Adipocyte (in vitro differentiated cells): ENCODE measurements around the gene SLC9A3.

Experiments
- DNase-seq: peaks from one replicate; pipeline ENCODE4 v3.0.0-alpha.2; 2015; ENCODE audit warnings: low read depth
- H3K27me3 ChIP-seq: replicated peaks from 2 replicates; pipeline ENCODE4 v1.7.0; 2013; ENCODE audit warnings: mild to moderate bottlenecking, low read length, moderate library complexity; ENCODE audit not compliant: control insufficient read depth, insufficient read depth
- H3K36me3 ChIP-seq: 2 replicates; pipeline ENCODE4 v1.7.0; 2013; ENCODE audit warnings: low read length, mild to moderate bottlenecking, moderate library complexity; ENCODE audit not compliant: control insufficient read depth, insufficient read depth, severe bottlenecking
- H3K4me1 ChIP-seq: 2 replicates; pipeline ENCODE4 v1.7.0; 2013; ENCODE audit warnings: mild to moderate bottlenecking, low read length, moderate library complexity; ENCODE audit not compliant: control insufficient read depth, insufficient read depth
- H3K4me3 ChIP-seq: 2 replicates; pipeline ENCODE4 v1.7.0; 2013; ENCODE audit warnings: mild to moderate bottlenecking, low read length, moderate library complexity
- H3K9ac ChIP-seq: 2 replicates; pipeline ENCODE4 v1.7.0; 2013; ENCODE audit warnings: mild to moderate bottlenecking, low read length, moderate library complexity
- H3K9me3 ChIP-seq: 2 replicates; pipeline ENCODE4 v1.7.0; 2013; ENCODE audit warnings: mild to moderate bottlenecking, low read length, moderate library complexity; ENCODE audit not compliant: control insufficient read depth

SLC9A3 gene

DNA sequence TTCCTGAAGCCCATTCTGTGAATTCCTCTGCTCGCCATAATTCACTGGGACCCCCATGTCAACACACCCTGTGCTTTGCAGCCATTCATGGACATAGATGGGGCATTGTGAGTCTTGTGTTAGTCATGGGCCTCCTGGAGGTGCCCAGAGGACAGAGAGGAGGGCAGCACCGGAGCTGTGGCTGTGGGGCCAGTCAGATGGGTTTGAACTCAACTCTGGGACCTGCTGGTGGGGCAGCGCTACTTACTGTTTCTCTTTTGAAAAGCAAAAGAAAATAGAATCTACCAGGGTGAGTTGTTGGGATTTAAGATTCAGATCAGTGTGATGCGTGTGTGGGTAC is 92.6 kb downstream of the SLC9A3 start:
- H3K9ac ChIP-seq, result no peak overlapping the region
- no peaks in the 10 kb centered on the region for H3K27me3 ChIP-seq
- no peak for DNase-seq
- H3K36me3 ChIP-seq, result peaks cover 4% of the 10 kb centered on the region
- no peak overlapping the region for H3K4me3 ChIP-seq
- H3K4me1 ChIP-seq, result peaks cover 12% of the 10 kb centered on the region
- H3K9me3 ChIP-seq, result no peaks in the 10 kb centered on the region

DNA sequence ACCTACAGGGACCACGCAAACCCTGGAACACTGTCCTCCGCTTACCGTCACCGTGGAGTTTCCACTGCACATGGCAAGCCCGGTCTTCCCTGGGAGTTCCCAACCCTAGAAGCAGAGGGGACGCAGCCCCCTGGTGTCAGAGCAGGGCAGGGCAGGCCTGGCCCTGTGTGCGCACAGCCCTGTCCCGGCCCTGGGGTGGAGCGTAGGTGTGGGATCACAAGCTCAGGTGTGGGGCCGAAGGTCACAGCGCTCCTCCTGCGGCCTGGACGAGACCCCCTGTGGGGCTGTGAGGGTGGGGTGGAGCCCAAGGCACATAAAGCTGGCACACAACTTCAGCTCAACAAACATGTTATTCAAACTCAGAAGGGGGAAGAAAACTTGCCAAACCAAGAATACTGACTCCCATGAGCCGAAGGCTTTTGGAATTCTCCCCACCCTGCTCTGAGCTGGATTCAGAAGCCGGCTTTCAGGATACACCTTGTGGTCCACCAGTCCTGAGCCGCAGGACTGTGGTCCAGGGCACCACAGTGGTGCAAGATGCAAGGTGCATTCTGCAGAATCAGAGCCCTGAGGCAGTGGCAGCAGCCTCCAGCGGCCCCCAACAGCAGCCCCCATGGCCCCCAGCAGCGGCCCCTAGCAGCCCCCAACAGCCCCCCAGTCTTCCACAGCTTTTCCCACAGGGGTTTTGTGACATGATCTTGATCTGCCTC is 93.1 kb downstream of the SLC9A3 start:
- Histone ChIP-seq H3K27me3 (no peaks in the 10 kb centered on the region), H3K9me3 (no peaks in the 10 kb centered on the region)
- DNase-seq, result peak; percentile 57

DNA sequence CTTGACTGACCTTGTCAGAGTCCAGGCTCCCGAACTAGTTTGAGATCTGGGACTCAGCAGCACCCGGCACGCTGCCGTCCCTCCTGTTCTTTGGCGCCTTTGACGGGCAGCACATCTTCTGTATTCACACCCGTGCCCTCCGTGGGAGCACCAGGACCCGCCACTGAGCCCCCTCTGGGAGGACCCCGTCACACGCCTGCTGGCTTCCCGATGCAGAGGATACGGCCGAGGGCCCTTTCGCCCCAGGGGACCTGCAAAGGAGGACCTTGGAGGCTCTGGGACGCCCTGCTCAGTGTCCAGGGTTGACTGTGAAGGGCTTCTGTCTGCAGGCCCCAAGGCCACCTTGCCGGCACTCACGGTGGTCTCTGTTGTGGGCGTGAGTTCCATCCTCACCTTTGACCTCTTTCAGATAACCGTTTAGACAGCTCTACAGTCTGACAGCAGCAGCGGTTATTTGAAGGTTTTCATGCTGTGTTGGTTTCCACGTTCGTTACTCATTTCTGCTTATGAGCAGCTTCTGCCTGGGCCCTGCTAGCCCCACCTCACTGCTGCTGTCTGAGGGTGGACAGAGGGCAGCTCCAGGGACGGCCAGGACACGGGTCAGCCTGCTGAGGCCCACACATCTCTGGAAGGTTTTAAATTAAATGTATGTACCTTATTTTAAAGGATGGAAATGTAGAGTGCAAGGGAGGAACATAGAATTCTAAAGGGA is 93.9 kb downstream of the SLC9A3 start:
- H3K9me3 ChIP-seq, result no peaks in the 10 kb centered on the region
- no peak for DNase-seq
- H3K36me3 ChIP-seq, result peaks cover 4% of the 10 kb centered on the region
- H3K4me3 ChIP-seq, result peak overlapping the region; percentile 42
- H3K4me1 ChIP-seq, result peaks cover 12% of the 10 kb centered on the region
- peak overlapping the region; percentile 63 for H3K9ac ChIP-seq
- no peaks in the 10 kb centered on the region for H3K27me3 ChIP-seq

More for the DNA sequence above, 93.1 kb downstream of the SLC9A3 start:
- H3K9ac ChIP-seq, result peak overlapping the region; percentile 63
- H3K36me3 ChIP-seq, result peaks cover 4% of the 10 kb centered on the region
- H3K4me1 ChIP-seq, result peaks cover 12% of the 10 kb centered on the region
- H3K4me3 ChIP-seq, result no peak overlapping the region

DNA sequence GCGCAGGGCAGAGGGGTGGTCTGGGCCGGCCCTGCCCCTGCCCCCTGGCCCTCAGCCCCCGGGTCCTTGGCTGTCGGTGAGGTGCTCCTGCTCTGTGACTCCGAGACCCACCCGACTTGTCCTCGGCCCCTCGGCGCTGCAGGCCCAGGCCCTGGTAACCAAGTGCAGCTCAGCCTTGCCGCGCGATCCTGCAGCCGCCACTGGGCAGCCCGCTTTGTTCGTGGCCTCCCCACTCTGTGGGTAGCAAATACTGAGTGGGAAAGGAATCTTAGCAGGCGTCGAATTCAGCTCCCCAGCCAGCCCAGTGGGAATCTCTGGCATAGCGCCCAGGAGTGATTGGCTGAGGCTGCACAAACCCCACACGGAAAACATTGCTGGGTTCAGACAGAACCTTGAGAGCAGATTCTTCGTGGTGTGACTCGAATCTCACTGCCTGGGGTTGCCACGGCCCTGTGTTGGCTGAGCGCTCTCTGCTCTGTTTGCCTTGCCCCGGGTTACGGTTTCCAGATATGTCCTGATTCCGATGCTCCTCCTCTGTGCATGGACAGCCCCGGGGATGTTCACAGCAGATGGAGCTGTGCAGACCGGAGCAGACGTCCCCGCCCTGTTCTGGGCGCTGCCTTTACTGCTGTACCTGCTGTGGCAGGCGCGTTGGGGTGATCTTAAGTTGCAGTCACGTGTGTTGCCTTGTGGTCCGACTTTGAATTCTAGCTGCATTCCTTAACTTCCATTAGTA is 94.6 kb downstream of the SLC9A3 start:
- H3K9ac ChIP-seq, result peak overlapping the region; percentile 63
- H3K36me3 ChIP-seq, result peaks cover 4% of the 10 kb centered on the region
- H3K27me3 ChIP-seq, result no peaks in the 10 kb centered on the region
- peaks cover 12% of the 10 kb centered on the region for H3K4me1 ChIP-seq
- no peaks in the 10 kb centered on the region for H3K9me3 ChIP-seq
- peak overlapping the region; percentile 42 for H3K4me3 ChIP-seq
- DNase-seq, result peak; percentile 42

DNA sequence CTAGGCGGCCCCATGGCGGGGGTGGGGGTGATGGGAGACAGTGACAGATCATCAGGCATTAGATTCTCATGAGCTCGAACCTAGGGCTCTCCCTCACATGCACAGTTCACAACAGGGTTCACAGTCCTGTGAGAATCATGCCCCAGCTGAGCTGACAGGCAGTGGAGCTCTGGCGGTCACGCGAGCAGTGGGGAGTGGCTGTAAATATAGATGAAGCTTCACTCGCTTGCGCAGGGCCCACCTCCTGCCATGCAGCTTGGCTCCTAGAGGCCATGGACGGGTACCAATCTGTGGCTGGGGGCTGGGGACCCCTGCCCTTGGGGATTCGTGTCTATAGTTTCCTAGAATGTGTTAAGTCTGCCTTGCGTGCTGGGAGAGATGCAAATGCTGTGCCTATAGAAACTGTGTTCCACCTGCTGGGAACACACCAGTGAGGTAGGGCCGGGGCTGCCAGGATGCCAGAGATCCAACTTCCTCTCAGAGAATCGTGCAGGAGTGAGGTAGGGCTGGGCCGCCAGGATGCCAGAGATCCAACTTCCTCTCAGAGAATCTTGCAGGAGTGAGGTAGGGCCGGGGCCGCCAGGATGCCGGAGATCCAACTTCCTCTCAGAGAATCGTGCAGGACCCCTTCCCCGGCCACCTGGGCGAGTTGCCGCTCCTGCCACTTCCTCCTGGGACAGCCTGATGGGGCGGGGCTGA is 95.3 kb downstream of the SLC9A3 start:
- DNase-seq, result no peak
- peaks cover 4% of the 10 kb centered on the region for H3K36me3 ChIP-seq
- H3K9me3 ChIP-seq, result no peaks in the 10 kb centered on the region
- H3K4me3 ChIP-seq, result no peak overlapping the region
- no peak overlapping the region for H3K9ac ChIP-seq
- no peaks in the 10 kb centered on the region for H3K27me3 ChIP-seq
- H3K4me1 ChIP-seq, result peaks cover 12% of the 10 kb centered on the region

DNA sequence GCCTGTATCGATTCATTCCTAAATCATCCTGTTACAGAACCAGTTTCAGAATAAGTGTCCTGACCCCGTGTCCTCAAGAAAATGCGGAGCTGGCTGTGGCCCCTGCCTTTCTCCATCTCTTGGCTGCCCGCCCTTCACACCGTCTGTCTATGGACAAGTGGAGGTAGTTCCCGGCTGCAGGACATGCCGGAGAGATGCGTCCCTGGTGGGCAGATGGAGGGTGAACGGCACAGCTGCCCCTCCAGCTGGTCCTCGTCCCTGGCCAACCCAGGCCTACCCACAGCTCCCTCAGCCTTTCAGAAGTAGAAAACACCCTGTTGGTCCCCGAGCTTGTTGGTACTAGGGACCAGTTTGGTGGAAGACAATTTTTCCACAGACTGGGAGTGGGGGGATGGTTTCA is 96.0 kb downstream of the SLC9A3 start:
- H3K9me3 ChIP-seq, result no peaks in the 10 kb centered on the region
- DNase-seq, result no peak
- no peaks in the 10 kb centered on the region for H3K27me3 ChIP-seq
- peaks cover 12% of the 10 kb centered on the region for H3K4me1 ChIP-seq
- no peak overlapping the region for H3K9ac ChIP-seq
- peaks cover 4% of the 10 kb centered on the region for H3K36me3 ChIP-seq
- no peak overlapping the region for H3K4me3 ChIP-seq

DNA sequence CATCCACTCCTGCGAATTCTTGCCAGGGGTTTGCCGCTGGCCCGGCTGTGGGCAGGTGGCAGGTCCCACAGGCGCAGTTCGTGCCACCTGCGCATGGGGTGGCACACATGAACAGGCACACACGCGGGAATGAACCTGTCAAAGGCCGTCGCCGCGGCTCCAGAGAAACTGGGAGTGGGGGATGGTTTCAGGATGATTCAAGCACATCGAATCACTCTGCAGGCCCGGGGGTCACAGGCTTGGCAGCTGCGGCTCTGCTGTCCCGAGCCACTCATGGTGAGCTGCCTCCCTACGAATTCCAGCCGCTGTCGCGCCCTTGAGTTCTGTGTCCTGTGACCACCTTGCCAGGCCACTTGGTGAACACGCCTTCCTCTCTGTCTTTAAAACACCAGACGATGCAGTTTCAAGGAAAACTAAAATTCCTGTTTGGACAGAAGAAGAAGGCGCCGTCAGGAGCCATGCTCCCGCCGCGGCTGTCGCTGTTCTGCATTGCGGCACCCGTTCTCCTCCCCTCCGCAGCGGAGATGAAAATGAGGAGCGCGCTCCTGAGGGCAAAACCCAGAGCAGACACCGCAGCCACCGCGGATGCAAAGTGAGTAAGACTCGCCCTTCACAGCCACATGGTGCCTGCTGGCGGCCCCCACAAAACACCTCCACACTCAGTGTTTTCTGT is 96.7 kb downstream of the SLC9A3 start:
- Histone ChIP-seq H3K4me1 (peaks cover 12% of the 10 kb centered on the region), H3K9me3 (no peaks in the 10 kb centered on the region), H3K27me3 (no peaks in the 10 kb centered on the region), H3K36me3 (peaks cover 4% of the 10 kb centered on the region), H3K4me3 (no peak overlapping the region), H3K9ac (no peak overlapping the region)
- no peak for DNase-seq

DNA sequence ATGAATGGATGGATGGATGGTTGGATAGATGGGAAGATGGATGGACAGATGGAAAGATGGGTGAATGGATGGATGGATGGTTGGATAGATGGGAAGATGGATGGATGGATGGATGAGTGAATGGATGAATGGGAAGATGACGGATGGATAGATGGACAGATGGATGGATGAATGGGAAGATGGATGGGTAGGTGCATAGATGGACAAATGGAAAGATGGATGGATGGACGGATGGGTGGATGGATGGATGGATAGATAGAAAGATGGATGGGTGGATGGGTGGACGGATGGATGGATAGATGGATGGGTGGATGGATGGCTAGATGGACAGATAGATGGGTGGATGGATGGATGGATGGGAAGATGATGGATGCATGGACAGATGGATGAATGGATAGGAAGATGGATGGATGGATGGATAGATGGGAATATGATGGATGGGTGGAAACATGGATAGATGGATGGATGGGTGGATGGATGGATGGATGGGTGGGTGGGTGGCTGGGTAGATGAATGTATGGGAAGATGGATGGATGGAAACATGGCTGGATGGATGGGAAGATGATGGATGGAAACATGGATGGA is 97.8 kb downstream of the SLC9A3 start:
- Histone ChIP-seq H3K9ac (no peak overlapping the region), H3K9me3 (no peaks in the 10 kb centered on the region), H3K36me3 (peaks cover 4% of the 10 kb centered on the region), H3K4me3 (no peak overlapping the region), H3K27me3 (no peaks in the 10 kb centered on the region), H3K4me1 (peaks cover 12% of the 10 kb centered on the region)
- no peak for DNase-seq

DNA sequence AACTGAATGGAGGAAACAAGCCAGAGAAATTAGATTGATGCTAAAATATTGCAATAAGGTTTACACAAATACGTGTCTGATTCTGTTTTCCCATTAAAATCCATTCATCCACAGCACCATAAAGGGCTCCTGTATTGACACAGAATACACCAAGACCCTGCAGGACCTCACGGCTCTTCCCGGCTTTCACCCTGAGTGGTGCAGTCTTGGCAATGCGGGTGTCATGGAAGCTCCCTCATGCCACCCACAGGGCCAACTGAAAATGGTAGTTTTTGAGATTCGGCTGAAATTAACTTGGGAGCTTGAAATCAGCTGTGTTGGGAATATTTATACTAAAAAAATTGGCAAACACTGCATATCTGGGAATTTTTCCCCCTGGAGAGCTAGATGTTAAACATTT is 98.5 kb downstream of the SLC9A3 start:
- Histone ChIP-seq H3K4me1 (peaks cover 11% of the 10 kb centered on the region), H3K9ac (no peak overlapping the region), H3K4me3 (no peak overlapping the region), H3K9me3 (no peaks in the 10 kb centered on the region), H3K27me3 (no peaks in the 10 kb centered on the region), H3K36me3 (peaks cover 4% of the 10 kb centered on the region)
- DNase-seq, result no peak

DNA sequence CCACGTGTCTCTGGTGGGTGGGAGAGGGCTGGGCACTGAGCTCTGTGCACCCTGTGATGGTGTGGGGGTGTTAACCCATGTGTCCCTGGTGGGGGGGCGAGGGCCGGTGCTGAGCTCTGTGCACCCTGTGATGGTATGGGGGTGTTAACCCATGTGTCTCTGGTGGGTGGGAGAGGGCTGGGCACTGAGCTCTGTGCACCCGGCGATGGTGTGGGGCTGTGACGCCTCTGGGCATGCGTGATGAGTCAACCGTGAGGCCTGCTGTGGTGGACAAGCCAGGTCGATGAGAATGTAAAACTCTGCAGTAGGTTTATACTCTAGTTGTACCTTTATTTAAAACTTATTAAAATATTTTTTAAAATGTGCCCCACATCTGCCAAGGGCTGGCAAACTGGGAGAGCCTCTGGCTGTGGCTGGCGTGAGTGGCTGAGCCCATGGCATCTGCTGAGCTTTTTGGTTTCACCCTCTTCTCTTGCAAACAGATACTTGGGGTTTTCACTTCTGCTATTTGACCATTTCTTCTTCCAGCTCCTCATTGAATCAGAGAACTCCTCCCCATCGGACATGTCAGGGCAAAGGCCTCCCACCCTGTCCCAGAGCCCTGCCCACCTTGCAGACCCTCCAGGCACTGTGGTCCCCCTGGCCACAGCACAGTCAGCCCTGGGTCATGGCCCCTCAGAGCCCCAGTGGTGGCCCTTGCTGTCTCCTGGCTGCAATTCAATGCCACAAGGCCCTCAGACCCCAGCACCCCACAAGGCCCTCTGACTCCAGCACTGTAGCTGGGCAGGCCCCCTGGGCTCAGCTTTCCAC is 99.7 kb downstream of the SLC9A3 start:
- DNase-seq, result peak; percentile 46
- Histone ChIP-seq H3K27me3 (no peaks in the 10 kb centered on the region), H3K36me3 (peaks cover 4% of the 10 kb centered on the region), H3K9ac (no peak overlapping the region), H3K4me3 (no peak overlapping the region), H3K4me1 (peaks cover 5% of the 10 kb centered on the region), H3K9me3 (no peaks in the 10 kb centered on the region)
